ENCODE data around the gene GMEB2.

Gene GMEB2

DNA sequence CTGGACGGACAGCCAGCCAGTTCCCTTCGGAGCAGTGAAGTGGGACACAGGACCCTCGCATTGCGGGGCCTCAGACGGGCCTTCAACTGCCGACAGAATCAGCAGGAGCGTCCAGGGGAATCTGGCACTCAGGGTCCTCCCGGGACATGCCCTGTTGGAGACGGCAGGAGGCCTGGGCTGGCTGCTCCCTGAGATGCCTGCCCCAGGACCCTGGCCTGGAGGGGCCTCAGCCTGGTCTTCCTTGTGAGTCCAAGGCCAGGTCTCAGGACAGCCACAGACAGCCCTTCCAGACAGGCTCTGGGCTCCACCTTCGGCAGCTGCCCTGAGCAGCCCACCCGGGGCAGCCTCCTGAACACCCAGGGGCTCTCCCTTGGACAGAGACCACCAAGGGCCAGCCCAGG, 38.3 kb downstream of the GMEB2 start:
- Histone ChIP-seq H3K4me3 (ENCODE audit: low read depth, low read length) (no peak overlapping the region), H3K27me3 (replicated peaks) (no peaks in the 10 kb centered on the region), H3K27ac (no peak overlapping the region), H3K36me3 (replicated peaks) (peaks cover 4% of the 10 kb centered on the region)
- TF ChIP-seq CTCF (IDR thresholded peaks at IDR 0.05; ENCODE audit: low read depth, low read length, missing control alignments), result no peak
- DNase-seq, result no peak
- in situ Hi-C loops (cut with HindIII; ENCODE audit: low pct_ligation_motif_present, low sequenced_read_pairs), result loop anchor here (25.0 kb wide), 2 partner anchors 99 to 299 kb away; partner anchors contain the start of genes DNAJC5 and TNFRSF6B

GRCh38 chr20:63587776-63588591, 38.9 kb downstream of the GMEB2 start:
- TF ChIP-seq CTCF (IDR thresholded peaks at IDR 0.05; ENCODE audit: low read depth, low read length, missing control alignments), result no peak
- Histone ChIP-seq H3K27me3 (replicated peaks) (no peaks in the 10 kb centered on the region), H3K4me3 (ENCODE audit: low read depth, low read length) (no peak overlapping the region), H3K27ac (no peak overlapping the region), H3K36me3 (replicated peaks) (peaks cover 4% of the 10 kb centered on the region)
- in situ Hi-C loops (cut with HindIII; ENCODE audit: low pct_ligation_motif_present, low sequenced_read_pairs), result loop anchor here (25.0 kb wide), 2 partner anchors 99 to 299 kb away; partner anchors contain the start of genes DNAJC5 and TNFRSF6B
- DNase-seq, result no peak

- Histone ChIP-seq H3K27ac (no peak overlapping the region), H3K4me3 (ENCODE audit: low read depth, low read length) (no peak overlapping the region), H3K27me3 (replicated peaks) (no peaks in the 10 kb centered on the region), H3K36me3 (replicated peaks) (peaks cover 4% of the 10 kb centered on the region)
- no peak for TF ChIP-seq CTCF (IDR thresholded peaks at IDR 0.05; ENCODE audit: low read depth, low read length, missing control alignments)
- no peak for DNase-seq
- in situ Hi-C loops (cut with HindIII; ENCODE audit: low pct_ligation_motif_present, low sequenced_read_pairs), result loop anchor here (25.0 kb wide), 2 partner anchors 100 to 300 kb away; partner anchors contain the start of genes DNAJC5 and TNFRSF6B
Observed at GRCh38 chr20:63587256-63587655, 39.6 kb downstream of the GMEB2 start.

GRCh38 chr20:63586797-63587196, 40.1 kb downstream of the GMEB2 start:
- no peaks in the 10 kb centered on the region for H3K36me3 ChIP-seq (replicated peaks)

More at GRCh38 chr20:63586797-63587196, 40.1 kb downstream of the GMEB2 start:
- DNase-seq, result no peak
- no peak overlapping the region for H3K27ac ChIP-seq
- H3K27me3 ChIP-seq (replicated peaks), result no peaks in the 10 kb centered on the region
- H3K4me3 ChIP-seq (ENCODE audit: low read depth, low read length), result no peak overlapping the region
- TF ChIP-seq CTCF (IDR thresholded peaks at IDR 0.05; ENCODE audit: low read depth, low read length, missing control alignments), result no peak
- in situ Hi-C loops (cut with HindIII; ENCODE audit: low pct_ligation_motif_present, low sequenced_read_pairs), result loop anchor here (25.0 kb wide), 2 partner anchors 101 to 301 kb away; partner anchors contain the start of genes DNAJC5 and TNFRSF6B
